ENCODE measurements around the gene ASZ1.

The ASZ1 gene

DNA sequence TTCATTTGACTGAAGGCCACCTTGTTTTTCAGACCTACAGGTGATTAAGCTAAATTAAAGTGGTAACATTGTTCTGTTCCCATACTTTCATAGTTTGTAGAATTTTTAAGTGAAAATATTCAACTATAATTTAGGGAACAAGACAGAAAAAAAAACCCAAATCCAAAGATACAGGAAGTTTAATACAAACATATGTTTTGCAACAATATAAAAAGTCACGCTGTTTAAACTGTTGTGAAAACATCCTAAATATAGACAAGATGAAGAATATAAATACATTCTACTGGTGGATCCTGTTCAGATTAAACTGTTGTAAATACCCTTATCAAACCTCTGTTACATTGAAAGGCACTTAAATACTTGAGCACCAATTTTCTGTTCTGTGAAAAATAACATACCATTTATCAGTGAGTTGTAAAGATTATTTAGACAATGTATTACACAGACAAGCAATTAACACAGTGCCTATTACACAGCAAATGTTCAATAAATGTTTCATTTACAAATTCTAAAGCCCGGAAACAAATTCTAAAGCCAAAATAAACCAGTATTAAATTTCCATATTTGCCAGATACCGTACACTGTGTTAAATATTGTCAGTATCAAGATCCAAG lies 14.2 kb downstream of the ASZ1 start:
- Histone ChIP-seq H3K27me3 (ENCODE audit: insufficient read depth, poor library complexity, severe bottlenecking) (no peaks in the 10 kb centered on the region), H3K4me3 (replicated peaks; ENCODE audit: insufficient read depth, low read length) (no peak overlapping the region)

GRCh38 chr7:117412390-117412789 lies 14.9 kb downstream of the ASZ1 start:
- TF ChIP-seq SPI1 (IDR thresholded peaks at IDR 0.05; ENCODE audit: borderline replicate concordance, low read depth) (no peak), REST (IDR thresholded peaks at IDR 0.05; ENCODE audit: insufficient replicate concordance, low read depth) (no peak), POLR2AphosphoS5 (IDR thresholded peaks at IDR 0.05; ENCODE audit: low read depth) (no peak), GABPA (IDR thresholded peaks at IDR 0.05; ENCODE audit: low read depth) (no peak)
- TF ChIP-seq, protein P1, sequence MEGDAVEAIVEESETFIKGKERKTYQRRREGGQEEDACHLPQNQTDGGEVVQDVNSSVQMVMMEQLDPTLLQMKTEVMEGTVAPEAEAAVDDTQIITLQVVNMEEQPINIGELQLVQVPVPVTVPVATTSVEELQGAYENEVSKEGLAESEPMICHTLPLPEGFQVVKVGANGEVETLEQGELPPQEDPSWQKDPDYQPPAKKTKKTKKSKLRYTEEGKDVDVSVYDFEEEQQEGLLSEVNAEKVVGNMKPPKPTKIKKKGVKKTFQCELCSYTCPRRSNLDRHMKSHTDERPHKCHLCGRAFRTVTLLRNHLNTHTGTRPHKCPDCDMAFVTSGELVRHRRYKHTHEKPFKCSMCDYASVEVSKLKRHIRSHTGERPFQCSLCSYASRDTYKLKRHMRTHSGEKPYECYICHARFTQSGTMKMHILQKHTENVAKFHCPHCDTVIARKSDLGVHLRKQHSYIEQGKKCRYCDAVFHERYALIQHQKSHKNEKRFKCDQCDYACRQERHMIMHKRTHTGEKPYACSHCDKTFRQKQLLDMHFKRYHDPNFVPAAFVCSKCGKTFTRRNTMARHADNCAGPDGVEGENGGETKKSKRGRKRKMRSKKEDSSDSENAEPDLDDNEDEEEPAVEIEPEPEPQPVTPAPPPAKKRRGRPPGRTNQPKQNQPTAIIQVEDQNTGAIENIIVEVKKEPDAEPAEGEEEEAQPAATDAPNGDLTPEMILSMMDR (IDR thresholded peaks at IDR 0.05; ENCODE audit: insufficient read depth, low read length), result no peak
- no peak overlapping the region for H3K27ac ChIP-seq (replicated peaks)
- no peak for DNase-seq (ENCODE audit: low read depth in 1 of 2, low spot score in 1 of 2)

More for the DNA sequence above, 14.2 kb downstream of the ASZ1 start:
- DNase-seq (ENCODE audit: low read depth in 1 of 2, low spot score in 1 of 2), result no peak
- H3K27ac ChIP-seq (replicated peaks), result no peak overlapping the region
- no peak for TF ChIP-seq POLR2AphosphoS5 (IDR thresholded peaks at IDR 0.05; ENCODE audit: low read depth)
- TF ChIP-seq, protein P1 (IDR thresholded peaks at IDR 0.05; ENCODE audit: insufficient read depth, low read length), result no peak
- no peak for TF ChIP-seq REST (IDR thresholded peaks at IDR 0.05; ENCODE audit: insufficient replicate concordance, low read depth)
- TF ChIP-seq GABPA (IDR thresholded peaks at IDR 0.05; ENCODE audit: low read depth), result no peak
- TF ChIP-seq SPI1 (IDR thresholded peaks at IDR 0.05; ENCODE audit: borderline replicate concordance, low read depth), result no peak

DNA sequence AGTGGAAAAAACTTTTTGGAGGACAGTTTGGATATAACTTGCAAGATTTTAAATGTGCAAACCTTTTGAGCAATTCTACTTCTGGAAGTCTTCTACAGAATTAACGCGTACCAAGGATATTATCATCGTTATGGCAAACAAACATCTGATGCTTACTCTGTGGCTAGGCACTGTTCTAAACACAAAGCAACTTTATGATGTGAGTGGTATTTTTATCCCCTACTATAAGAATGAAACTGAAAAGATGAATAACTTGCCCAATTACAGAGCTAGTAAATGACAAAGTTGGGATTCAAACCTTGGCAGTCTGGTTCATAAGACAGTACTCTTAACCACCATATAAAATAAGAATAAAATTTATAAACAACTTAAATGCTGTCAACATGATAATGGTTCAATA lies 15.8 kb downstream of the ASZ1 start:
- Histone ChIP-seq H3K27me3 (ENCODE audit: insufficient read depth, poor library complexity, severe bottlenecking) (no peaks in the 10 kb centered on the region), H3K27ac (replicated peaks) (no peak overlapping the region), H3K4me3 (replicated peaks; ENCODE audit: insufficient read depth, low read length) (no peak overlapping the region)
- DNase-seq (ENCODE audit: low read depth in 1 of 2, low spot score in 1 of 2), result no peak
- TF ChIP-seq REST (IDR thresholded peaks at IDR 0.05; ENCODE audit: insufficient replicate concordance, low read depth), result no peak
- TF ChIP-seq, protein P1 (IDR thresholded peaks at IDR 0.05; ENCODE audit: insufficient read depth, low read length), result no peak
- no peak for TF ChIP-seq GABPA (IDR thresholded peaks at IDR 0.05; ENCODE audit: low read depth)
- no peak for TF ChIP-seq SPI1 (IDR thresholded peaks at IDR 0.05; ENCODE audit: borderline replicate concordance, low read depth)
- TF ChIP-seq POLR2AphosphoS5 (IDR thresholded peaks at IDR 0.05; ENCODE audit: low read depth), result no peak

More at GRCh38 chr7:117412390-117412789, 14.9 kb downstream of the ASZ1 start:
- Histone ChIP-seq H3K4me3 (replicated peaks; ENCODE audit: insufficient read depth, low read length) (no peak overlapping the region), H3K27me3 (ENCODE audit: insufficient read depth, poor library complexity, severe bottlenecking) (no peaks in the 10 kb centered on the region)

Data from HL-60 (cell line).